Keratinocyte (primary cell): ENCODE data around the gene MUC5B.

Experiments
- EZH2 ChIP-seq: IDR thresholded peaks from one replicate; pipeline ENCODE4 v1.6.1; 2012; ENCODE audit warnings: inconsistent platforms, mild to moderate bottlenecking, low read length, moderate library complexity
- TF ChIP-seq, protein P1 (sequence below), 3 experiments: IDR thresholded peaks in 1 of 3; conservative IDR thresholded peaks in 1 of 3; optimal IDR thresholded peaks in 1 of 3; 2 replicates in 2 of 3; 3 replicates in 1 of 3; pipeline versions ENCODE3 to v1.5.1; 2011; ENCODE audit warnings: low read length in 3 of 3, mild to moderate bottlenecking in 3 of 3, moderate library complexity in 2 of 3, control low read depth in 1 of 3, inconsistent platforms in 1 of 3; ENCODE audit not compliant: insufficient read depth in 2 of 3; ENCODE audit errors: extremely low read depth in 1 of 3

DNA sequence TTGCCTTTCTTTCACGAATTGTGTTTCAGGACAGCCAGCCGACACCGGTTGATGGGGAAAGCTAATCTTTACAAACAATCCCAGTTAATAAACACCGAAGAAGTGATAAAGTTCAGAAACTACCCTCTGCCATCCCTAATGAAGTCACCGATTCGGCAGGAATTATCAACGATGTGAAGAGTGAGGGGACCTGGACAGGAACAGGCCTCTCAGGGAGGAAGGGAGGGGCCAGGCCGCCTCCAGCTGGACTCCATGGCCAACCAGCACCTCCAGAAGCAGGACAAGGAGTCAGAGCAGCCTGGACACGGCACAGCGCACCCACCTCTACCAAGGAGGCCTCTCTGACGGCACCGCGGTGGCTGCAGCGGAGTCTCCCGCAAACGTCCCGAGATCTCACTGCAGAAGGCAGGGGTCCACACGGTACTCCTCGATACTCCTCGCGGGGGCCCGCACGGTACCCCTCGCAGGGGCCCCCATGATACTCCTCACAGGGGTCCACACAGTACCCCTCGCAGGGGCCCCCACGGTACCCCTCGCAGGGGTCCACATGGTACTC is 82.7 kb downstream of the MUC5B start:
- TF ChIP-seq, protein P1, sequence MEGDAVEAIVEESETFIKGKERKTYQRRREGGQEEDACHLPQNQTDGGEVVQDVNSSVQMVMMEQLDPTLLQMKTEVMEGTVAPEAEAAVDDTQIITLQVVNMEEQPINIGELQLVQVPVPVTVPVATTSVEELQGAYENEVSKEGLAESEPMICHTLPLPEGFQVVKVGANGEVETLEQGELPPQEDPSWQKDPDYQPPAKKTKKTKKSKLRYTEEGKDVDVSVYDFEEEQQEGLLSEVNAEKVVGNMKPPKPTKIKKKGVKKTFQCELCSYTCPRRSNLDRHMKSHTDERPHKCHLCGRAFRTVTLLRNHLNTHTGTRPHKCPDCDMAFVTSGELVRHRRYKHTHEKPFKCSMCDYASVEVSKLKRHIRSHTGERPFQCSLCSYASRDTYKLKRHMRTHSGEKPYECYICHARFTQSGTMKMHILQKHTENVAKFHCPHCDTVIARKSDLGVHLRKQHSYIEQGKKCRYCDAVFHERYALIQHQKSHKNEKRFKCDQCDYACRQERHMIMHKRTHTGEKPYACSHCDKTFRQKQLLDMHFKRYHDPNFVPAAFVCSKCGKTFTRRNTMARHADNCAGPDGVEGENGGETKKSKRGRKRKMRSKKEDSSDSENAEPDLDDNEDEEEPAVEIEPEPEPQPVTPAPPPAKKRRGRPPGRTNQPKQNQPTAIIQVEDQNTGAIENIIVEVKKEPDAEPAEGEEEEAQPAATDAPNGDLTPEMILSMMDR (optimal IDR thresholded peaks at IDR 0.05 in 1 of 3, IDR thresholded peaks at IDR 0.05 in 1 of 3, conservative IDR thresholded peaks at IDR 0.05 in 1 of 3; ENCODE audit: extremely low read depth in 1 of 3, insufficient read depth in 2 of 3, low read length in 3 of 3), result no peak
- TF ChIP-seq EZH2, result no peak
